Measurements from ENCODE around the gene MKNK1. TPM values are rescaled to one million over a fixed set of nuclear protein-coding genes. Genes with fewer than 3 reads are reported as not detected.

MKNK1 gene
- total RNA-seq, 4 donors from 2014 or later: 27.7 to 37.0 (median 29.3) TPM

- H3K27me3 ChIP-seq: peaks cover 0 to 52% (median 0%) of the 10 kb centered on the region in 4 donors
Observed at GRCh38 chr1:46526013-46526690, 77.9 kb downstream of the MKNK1 start.

GRCh38 chr1:46525253-46525983, 78.7 kb downstream of the MKNK1 start:
- Histone ChIP-seq H3K4me1 (peaks cover 0 to 14% (median 2%) of the 10 kb centered on the region in 4 donors), H3K36me3 (no peaks in the 10 kb centered on the region), H3K27me3 (peaks cover 0 to 52% (median 0%) of the 10 kb centered on the region in 4 donors), H3K27ac (replicated peaks in 1 of 4) (no peak overlapping the region), H3K9me3 (no peaks in the 10 kb centered on the region), H3K4me3 (no peak overlapping the region)
- no peak for DNase-seq (ENCODE audit: extremely low spot score)
- intact Hi-C loops (cut with DNase I): no loop called here
- TF ChIP-seq POLR2A (IDR thresholded peaks at IDR 0.05; ENCODE audit: low read depth) (no peak), EP300 (IDR thresholded peaks at IDR 0.05) (no peak), POLR2AphosphoS5 (IDR thresholded peaks at IDR 0.05) (no peak), CTCF (IDR thresholded peaks at IDR 0.05) (no peak)
- WGBS: 75% methylated on average over 10 of the region's 13 CpGs

More at GRCh38 chr1:46526013-46526690, 77.9 kb downstream of the MKNK1 start:
- intact Hi-C loops (cut with DNase I): no loop called here
- Histone ChIP-seq H3K36me3 (no peaks in the 10 kb centered on the region), H3K4me1 (peaks cover 0 to 14% (median 2%) of the 10 kb centered on the region in 4 donors), H3K9me3 (no peaks in the 10 kb centered on the region), H3K27ac (replicated peaks in 1 of 4) (no peak overlapping the region), H3K4me3 (no peak overlapping the region)
- TF ChIP-seq CTCF (IDR thresholded peaks at IDR 0.05) (no peak), POLR2A (IDR thresholded peaks at IDR 0.05; ENCODE audit: low read depth) (no peak), POLR2AphosphoS5 (IDR thresholded peaks at IDR 0.05) (no peak), EP300 (IDR thresholded peaks at IDR 0.05) (no peak)
- no peak for DNase-seq (ENCODE audit: extremely low spot score)
- 80% methylated on average over 15 of the region's 17 CpGs for WGBS

- WGBS: 86% methylated on average over 5 of the region's 5 CpGs
- peaks cover 0 to 14% (median 2%) of the 10 kb centered on the region in 4 donors for H3K4me1 ChIP-seq
- intact Hi-C loops (cut with DNase I): no loop called here
- H3K36me3 ChIP-seq: no peaks in the 10 kb centered on the region
- H3K4me3 ChIP-seq: no peak overlapping the region
- DNase-seq (ENCODE audit: extremely low spot score): no peak
- H3K9me3 ChIP-seq: no peaks in the 10 kb centered on the region
- TF ChIP-seq EP300 (IDR thresholded peaks at IDR 0.05) (no peak), POLR2AphosphoS5 (IDR thresholded peaks at IDR 0.05) (no peak), CTCF (IDR thresholded peaks at IDR 0.05) (no peak)
- H3K27me3 ChIP-seq: peaks cover 0 to 54% (median 0%) of the 10 kb centered on the region in 4 donors
- no peak overlapping the region for H3K27ac ChIP-seq (replicated peaks in 1 of 4)
Observed at GRCh38 chr1:46524843-46525242, 79.2 kb downstream of the MKNK1 start.

GRCh38 chr1:46523496-46524353, 80.3 kb downstream of the MKNK1 start:
- Histone ChIP-seq H3K4me1 (peaks cover 0 to 14% (median 2%) of the 10 kb centered on the region in 4 donors), H3K36me3 (no peaks in the 10 kb centered on the region), H3K27ac (replicated peaks in 1 of 4) (no peak overlapping the region), H3K27me3 (peaks cover 0 to 58% (median 0%) of the 10 kb centered on the region in 4 donors), H3K4me3 (no peak overlapping the region), H3K9me3 (no peaks in the 10 kb centered on the region)
- TF ChIP-seq EP300 (IDR thresholded peaks at IDR 0.05) (no peak), CTCF (IDR thresholded peaks at IDR 0.05) (no peak), POLR2AphosphoS5 (IDR thresholded peaks at IDR 0.05) (no peak), POLR2A (IDR thresholded peaks at IDR 0.05; ENCODE audit: low read depth) (no peak)
- 97% methylated on average over 11 of the region's 11 CpGs for WGBS
- intact Hi-C loops (cut with DNase I): no loop called here
- DNase-seq (ENCODE audit: extremely low spot score): no peak

Measured in esophagus muscularis mucosa (tissue), 4 donors.